ENCODE measurements around the gene TIMELESS.

DNA sequence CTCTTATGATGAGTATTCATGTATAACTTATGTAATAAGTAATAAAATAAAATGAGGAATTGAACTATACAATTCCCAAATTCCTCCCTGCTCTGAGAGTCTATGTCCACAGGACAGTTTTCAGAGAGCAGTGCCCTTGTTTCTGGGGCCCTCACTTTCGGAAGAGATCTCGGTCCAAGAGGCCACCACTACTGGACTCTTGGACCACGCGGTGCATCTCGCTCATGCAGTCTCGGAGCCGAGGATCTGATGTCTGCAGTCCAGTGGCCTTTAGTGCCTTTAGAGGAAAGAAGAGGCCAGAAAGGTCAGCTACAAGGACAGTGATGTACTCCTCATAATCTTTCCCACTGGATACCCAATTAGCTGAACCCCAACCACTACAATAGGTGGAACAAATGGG, 30.4 kb upstream of the TIMELESS start:
- TF ChIP-seq, protein P1, sequence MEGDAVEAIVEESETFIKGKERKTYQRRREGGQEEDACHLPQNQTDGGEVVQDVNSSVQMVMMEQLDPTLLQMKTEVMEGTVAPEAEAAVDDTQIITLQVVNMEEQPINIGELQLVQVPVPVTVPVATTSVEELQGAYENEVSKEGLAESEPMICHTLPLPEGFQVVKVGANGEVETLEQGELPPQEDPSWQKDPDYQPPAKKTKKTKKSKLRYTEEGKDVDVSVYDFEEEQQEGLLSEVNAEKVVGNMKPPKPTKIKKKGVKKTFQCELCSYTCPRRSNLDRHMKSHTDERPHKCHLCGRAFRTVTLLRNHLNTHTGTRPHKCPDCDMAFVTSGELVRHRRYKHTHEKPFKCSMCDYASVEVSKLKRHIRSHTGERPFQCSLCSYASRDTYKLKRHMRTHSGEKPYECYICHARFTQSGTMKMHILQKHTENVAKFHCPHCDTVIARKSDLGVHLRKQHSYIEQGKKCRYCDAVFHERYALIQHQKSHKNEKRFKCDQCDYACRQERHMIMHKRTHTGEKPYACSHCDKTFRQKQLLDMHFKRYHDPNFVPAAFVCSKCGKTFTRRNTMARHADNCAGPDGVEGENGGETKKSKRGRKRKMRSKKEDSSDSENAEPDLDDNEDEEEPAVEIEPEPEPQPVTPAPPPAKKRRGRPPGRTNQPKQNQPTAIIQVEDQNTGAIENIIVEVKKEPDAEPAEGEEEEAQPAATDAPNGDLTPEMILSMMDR (IDR thresholded peaks at IDR 0.05 in 8 of 11, conservative IDR thresholded peaks at IDR 0.05 in 3 of 11) = no peak
- no peak for TF ChIP-seq POLR2AphosphoS5 (IDR thresholded peaks at IDR 0.05)
